Endodermal cell (in vitro differentiated cells): Measurements from ENCODE around the gene RSBN1L. TPM values are rescaled to one million over a fixed set of nuclear protein-coding genes. Genes with fewer than 3 reads are reported as not detected.

ENCODE experiments used
- DNase-seq: peaks from one replicate; pipeline ENCODE4 v3.0.0-alpha.2; 2017
- H3K27ac ChIP-seq: 2 replicates; pipeline ENCODE4 v1.5.1; 2013; ENCODE audit warnings: mild to moderate bottlenecking, low read depth, low read length, moderate library complexity
- H3K27me3 ChIP-seq: 2 replicates; pipeline ENCODE4 v1.6.1; 2013; ENCODE audit warnings: mild to moderate bottlenecking, low read length, moderate library complexity; ENCODE audit not compliant: insufficient read depth, control insufficient read depth, poor library complexity, severe bottlenecking
- H3K36me3 ChIP-seq: 2 replicates; pipeline ENCODE4 v1.7.0; 2013; ENCODE audit warnings: mild to moderate bottlenecking, low read length, moderate library complexity; ENCODE audit not compliant: control insufficient read depth, insufficient read depth
- H3K4me1 ChIP-seq: one replicate; pipeline ENCODE4 v1.7.0; 2013; ENCODE audit warnings: low read length; ENCODE audit not compliant: control insufficient read depth, insufficient read depth
- H3K4me3 ChIP-seq: 2 replicates; pipeline ENCODE4 v1.5.1; 2013; ENCODE audit warnings: mild to moderate bottlenecking, low read length, moderate library complexity
- H3K9ac ChIP-seq: 2 replicates; pipeline ENCODE4 v1.6.1; 2013; ENCODE audit warnings: mild to moderate bottlenecking, low read length, moderate library complexity; ENCODE audit not compliant: poor library complexity, severe bottlenecking; ENCODE audit errors: extremely low read depth
- H3K9me3 ChIP-seq: 2 replicates; pipeline ENCODE4 v1.6.1; 2013; ENCODE audit warnings: mild to moderate bottlenecking, low read length, moderate library complexity; ENCODE audit not compliant: control insufficient read depth
- H3K27ac Mint-ChIP-seq: 2 replicates; pipeline ENCODE4 v1.8.0; 2020; ENCODE audit warnings: mixed read lengths
- H3K27me3 Mint-ChIP-seq: 2 replicates; pipeline ENCODE4 v1.8.0; 2021; ENCODE audit warnings: mild to moderate bottlenecking, mixed read lengths; ENCODE audit not compliant: insufficient read depth
- H3K36me3 Mint-ChIP-seq: 2 replicates; pipeline ENCODE4 v1.8.0; 2020; ENCODE audit warnings: low read depth, mixed read lengths
- H3K4me1 Mint-ChIP-seq: 2 replicates; pipeline ENCODE4 v1.8.0; 2020; ENCODE audit warnings: mixed read lengths
- H3K4me3 Mint-ChIP-seq: 2 replicates; pipeline ENCODE4 v1.8.0; 2020; ENCODE audit warnings: mild to moderate bottlenecking, moderate library complexity, mixed read lengths
- H3K9me3 Mint-ChIP-seq: 2 replicates; pipeline ENCODE4 v1.8.0; 2020; ENCODE audit warnings: mild to moderate bottlenecking, mixed read lengths
- WGBS, 2 experiments: methylation state at CpG; one replicate each; pipeline versions ENCODE4 v1.1.5 to v1.1.7; 2013; ENCODE audit warnings: missing lambda C conversion rate in 2 of 2, mixed read lengths in 1 of 2; ENCODE audit not compliant: insufficient coverage in 1 of 2, insufficient read length in 1 of 2; 5-methylcytosine and 5-hydroxymethylcytosine counted together
- total RNA-seq, 2 donors: library from RNA; stranded (reverse); fragmentation: NEBNext Ultra II Directional in 1 of 2; extraction: Animal tissue kit (Norgen Biotek cat#: 25700) in 1 of 2; gene quantifications; 2 replicates in 1 of 2; 3 replicates in 1 of 2; pipeline ENCODE4 v1.2.1, GENCODE V29; 2021
- TF ChIP-seq, protein P1 (sequence below): fragments of 200-600 bp; sonication (generic); conservative IDR thresholded peaks from 2 replicates; pipeline ENCODE4 v1.5.0; 2021; ENCODE audit warnings: antibody characterized with exemption, mild to moderate bottlenecking

RSBN1L gene
- total RNA-seq, 2 donors from 2014 or later: 17.6 to 19.9 TPM

DNA sequence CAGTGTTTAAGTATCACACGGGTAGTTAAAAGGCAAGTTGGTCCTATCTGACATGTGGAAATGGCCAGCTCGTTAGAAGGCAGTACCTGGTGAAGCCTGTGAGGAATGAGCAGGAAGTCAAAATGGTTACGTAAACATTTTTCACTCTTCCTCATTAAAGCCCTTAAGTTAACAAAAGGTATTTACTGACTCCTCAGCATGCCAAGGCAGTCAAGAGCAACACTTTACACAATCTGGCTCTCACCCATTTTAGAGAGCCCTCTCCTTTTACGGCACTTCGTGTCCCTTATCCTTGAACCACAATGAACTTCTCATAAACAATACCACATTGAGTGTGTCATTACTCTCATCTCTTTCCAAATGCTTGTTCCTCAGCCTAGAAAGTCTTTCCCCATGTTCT lies 11.0 kb upstream of the RSBN1L start:
- peak overlapping the region; percentile 22 for H3K4me3 Mint-ChIP-seq
- peaks cover 36% of the 10 kb centered on the region for H3K4me1 Mint-ChIP-seq
- Histone ChIP-seq H3K36me3 (peaks cover 50% of the 10 kb centered on the region), H3K4me1 (peaks cover 7% of the 10 kb centered on the region), H3K27ac (no peak overlapping the region), H3K9ac (no peak overlapping the region), H3K27me3 (no peaks in the 10 kb centered on the region), H3K4me3 (peak overlapping the region; percentile 27), H3K9me3 (no peaks in the 10 kb centered on the region)
- no peaks in the 10 kb centered on the region for H3K9me3 Mint-ChIP-seq
- peak overlapping the region; percentile 92 for H3K27ac Mint-ChIP-seq
- H3K27me3 Mint-ChIP-seq: no peaks in the 10 kb centered on the region
- DNase-seq: peak; percentile 56
- TF ChIP-seq, protein P1, sequence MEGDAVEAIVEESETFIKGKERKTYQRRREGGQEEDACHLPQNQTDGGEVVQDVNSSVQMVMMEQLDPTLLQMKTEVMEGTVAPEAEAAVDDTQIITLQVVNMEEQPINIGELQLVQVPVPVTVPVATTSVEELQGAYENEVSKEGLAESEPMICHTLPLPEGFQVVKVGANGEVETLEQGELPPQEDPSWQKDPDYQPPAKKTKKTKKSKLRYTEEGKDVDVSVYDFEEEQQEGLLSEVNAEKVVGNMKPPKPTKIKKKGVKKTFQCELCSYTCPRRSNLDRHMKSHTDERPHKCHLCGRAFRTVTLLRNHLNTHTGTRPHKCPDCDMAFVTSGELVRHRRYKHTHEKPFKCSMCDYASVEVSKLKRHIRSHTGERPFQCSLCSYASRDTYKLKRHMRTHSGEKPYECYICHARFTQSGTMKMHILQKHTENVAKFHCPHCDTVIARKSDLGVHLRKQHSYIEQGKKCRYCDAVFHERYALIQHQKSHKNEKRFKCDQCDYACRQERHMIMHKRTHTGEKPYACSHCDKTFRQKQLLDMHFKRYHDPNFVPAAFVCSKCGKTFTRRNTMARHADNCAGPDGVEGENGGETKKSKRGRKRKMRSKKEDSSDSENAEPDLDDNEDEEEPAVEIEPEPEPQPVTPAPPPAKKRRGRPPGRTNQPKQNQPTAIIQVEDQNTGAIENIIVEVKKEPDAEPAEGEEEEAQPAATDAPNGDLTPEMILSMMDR: peak; percentile 24
- H3K36me3 Mint-ChIP-seq: peaks cover 46% of the 10 kb centered on the region
- WGBS, 2 experiments: 40 to 48% methylated on average over 3 to 5 of the region's 5 CpGs

DNA sequence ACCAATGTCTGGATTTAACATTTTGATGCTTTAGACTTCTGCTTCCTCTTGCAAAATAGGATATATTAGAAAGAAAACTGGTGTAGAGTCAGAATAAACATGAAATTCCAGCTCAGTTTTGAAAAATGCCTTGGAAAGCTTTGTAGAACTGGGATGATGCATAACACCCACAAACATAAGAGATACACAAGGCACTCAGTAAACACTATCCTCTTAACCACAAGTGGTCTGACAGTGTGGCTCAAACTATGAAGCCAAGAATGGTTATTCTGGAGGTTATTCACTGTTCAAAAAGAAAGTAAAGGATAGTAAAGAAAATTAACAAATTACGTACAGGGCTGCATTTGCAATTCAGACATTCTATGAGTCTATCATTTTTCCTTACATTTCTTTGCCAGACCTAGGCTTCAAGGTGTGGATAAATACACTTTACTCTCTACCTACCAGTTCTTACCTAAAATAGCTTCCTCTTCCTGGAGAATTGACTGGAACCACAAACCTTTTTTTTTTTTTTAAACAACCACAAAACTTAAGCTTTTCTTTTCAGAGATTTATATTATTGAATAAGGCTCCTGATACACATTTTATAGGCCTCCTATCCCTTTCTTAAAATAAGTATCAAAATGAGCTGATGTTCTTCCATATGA lies 9.0 kb upstream of the RSBN1L start:
- Mint-ChIP-seq H3K36me3 (peaks cover 49% of the 10 kb centered on the region), H3K4me1 (peaks cover 38% of the 10 kb centered on the region), H3K27me3 (no peaks in the 10 kb centered on the region), H3K27ac (no peak overlapping the region), H3K9me3 (no peaks in the 10 kb centered on the region), H3K4me3 (no peak overlapping the region)
- peaks cover 35% of the 10 kb centered on the region for H3K36me3 ChIP-seq
- no peaks in the 10 kb centered on the region for H3K9me3 ChIP-seq
- TF ChIP-seq, protein P1: no peak
- H3K9ac ChIP-seq: no peak overlapping the region
- H3K4me3 ChIP-seq: no peak overlapping the region
- WGBS, 2 experiments: 83 to 93% methylated on average over 1 of the region's 1 CpG
- no peak overlapping the region for H3K27ac ChIP-seq
- DNase-seq: no peak
- no peaks in the 10 kb centered on the region for H3K27me3 ChIP-seq
- peaks cover 7% of the 10 kb centered on the region for H3K4me1 ChIP-seq

DNA sequence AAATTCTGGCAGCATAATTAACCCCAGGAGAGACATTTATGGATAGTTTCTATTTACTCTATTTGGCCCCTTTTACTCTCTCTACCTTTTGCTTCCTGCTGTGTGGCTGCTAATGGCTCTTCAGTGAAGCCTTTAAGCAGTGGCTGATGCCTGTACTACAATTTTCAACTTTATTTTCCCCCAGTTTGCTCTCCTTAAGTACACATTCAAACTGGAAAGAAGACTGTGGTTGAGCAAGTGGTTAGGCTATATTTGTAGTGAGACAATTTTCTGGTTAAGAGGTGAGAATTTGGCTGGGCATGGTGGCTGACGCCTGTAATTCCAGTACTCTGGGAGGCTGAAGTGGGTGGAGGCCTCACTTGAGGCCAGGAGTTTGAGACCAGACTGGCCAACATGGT lies 8.5 kb upstream of the RSBN1L start:
- no peaks in the 10 kb centered on the region for H3K9me3 ChIP-seq
- H3K4me3 ChIP-seq: no peak overlapping the region
- 98% methylated on average over 1 of the region's 1 CpG; no CpG with 5 or more reads in 1 of the 2 experiments for WGBS, 2 experiments
- peaks cover 7% of the 10 kb centered on the region for H3K4me1 ChIP-seq
- H3K27me3 ChIP-seq: no peaks in the 10 kb centered on the region
- DNase-seq: no peak
- H3K36me3 ChIP-seq: peaks cover 30% of the 10 kb centered on the region
- H3K9ac ChIP-seq: no peak overlapping the region
- H3K27me3 Mint-ChIP-seq: no peaks in the 10 kb centered on the region
- no peak overlapping the region for H3K27ac ChIP-seq
- H3K27ac Mint-ChIP-seq: peak overlapping the region; percentile 18
- H3K4me1 Mint-ChIP-seq: peaks cover 41% of the 10 kb centered on the region
- TF ChIP-seq, protein P1: no peak
- peaks cover 46% of the 10 kb centered on the region for H3K36me3 Mint-ChIP-seq
- H3K9me3 Mint-ChIP-seq: no peaks in the 10 kb centered on the region
- H3K4me3 Mint-ChIP-seq: no peak overlapping the region
